Measurements from ENCODE around the gene CCRL2. TPM values are rescaled to one million over a fixed set of nuclear protein-coding genes. Genes with fewer than 3 reads are reported as not detected.

CCRL2 gene
- total and polyA plus RNA-seq, 9 of the 15 experiments (the other 6 are each of a cell fraction or from before 2014, with no cell fraction given): 3.4 to 5.7 (median 4.0) TPM

GRCh38 chr3:46406443-46406787 lies 644 bp upstream of the CCRL2 start (continued):
- TF ChIP-seq LEF1 (IDR thresholded peaks at IDR 0.05) (no peak), GTF2B (IDR thresholded peaks at IDR 0.05; ENCODE audit: extremely low read depth, insufficient read length) (no peak), NFXL1 (CRISPR knock-in tag; IDR thresholded peaks at IDR 0.05) (0 out of 2 replicates have a peak, but pooled peaks have one; percentile 22), BRD4 (IDR thresholded peaks at IDR 0.05) (peak; percentile 34; the same call in 1 of the 2 replicates), PHF21A (IDR thresholded peaks at IDR 0.05; ENCODE audit: borderline replicate concordance, low read depth) (no peak), TAF1 (IDR thresholded peaks at IDR 0.05; ENCODE audit: control insufficient read depth, extremely low read depth, insufficient read depth, low read length, severe bottlenecking) (no peak), JUND (IDR thresholded peaks at IDR 0.05; ENCODE audit: borderline replicate concordance, low read depth, low read length) (peak; percentile 39; the same call in 1 of the 2 replicates), JUND (tag; IDR thresholded peaks at IDR 0.05; ENCODE audit: borderline replicate concordance, low read depth, low read length) (no peak), ZNF507 (tag; conservative IDR thresholded peaks at IDR 0.05) (no peak), ARNT (IDR thresholded peaks at IDR 0.05) (no peak), MEF2A (IDR thresholded peaks at IDR 0.05; ENCODE audit: control insufficient read depth, low read depth, low read length) (no peak), RBM25 (IDR thresholded peaks at IDR 0.05; ENCODE audit: low read depth, low read length, severe bottlenecking) (no peak), TRIM28 (IDR thresholded peaks at IDR 0.05) (no peak), KDM1A (IDR thresholded peaks at IDR 0.05) (peak; percentile 6 to 17; a peak in 2 of 4 replicates), SNRNP70 (optimal IDR thresholded peaks at IDR 0.05; ENCODE audit: low read depth, low read length) (peak; percentile 21), ADNP (tag; IDR thresholded peaks at IDR 0.05) (no peak), NEUROD1 (IDR thresholded peaks at IDR 0.05; ENCODE audit: borderline replicate concordance, low read depth, low read length, partially characterized antibody) (peak; percentile 17), CEBPG (CRISPR knock-in tag; IDR thresholded peaks at IDR 0.05) (no peak), CEBPG (tag; conservative IDR thresholded peaks at IDR 0.05 in 1 of 2, IDR thresholded peaks at IDR 0.05 in 1 of 2) (peak in 1 of 2 experiments; percentile 41; a peak in 1 of 4 replicates), COPS2 (conservative IDR thresholded peaks at IDR 0.05) (no peak), MYNN (IDR thresholded peaks at IDR 0.05) (no peak), MYNN (CRISPR knock-in tag; IDR thresholded peaks at IDR 0.05) (no peak), ZNF239 (CRISPR knock-in tag; IDR thresholded peaks at IDR 0.05) (no peak), ZNF253 (CRISPR knock-in tag; conservative IDR thresholded peaks at IDR 0.05) (no peak)
- TF ChIP-seq, protein P1, sequence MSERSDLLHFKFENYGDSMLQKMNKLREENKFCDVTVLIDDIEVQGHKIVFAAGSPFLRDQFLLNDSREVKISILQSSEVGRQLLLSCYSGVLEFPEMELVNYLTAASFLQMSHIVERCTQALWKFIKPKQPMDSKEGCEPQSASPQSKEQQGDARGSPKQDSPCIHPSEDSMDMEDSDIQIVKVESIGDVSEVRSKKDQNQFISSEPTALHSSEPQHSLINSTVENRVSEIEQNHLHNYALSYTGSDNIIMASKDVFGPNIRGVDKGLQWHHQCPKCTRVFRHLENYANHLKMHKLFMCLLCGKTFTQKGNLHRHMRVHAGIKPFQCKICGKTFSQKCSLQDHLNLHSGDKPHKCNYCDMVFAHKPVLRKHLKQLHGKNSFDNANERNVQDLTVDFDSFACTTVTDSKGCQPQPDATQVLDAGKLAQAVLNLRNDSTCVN (CRISPR knock-in tag; IDR thresholded peaks at IDR 0.05): 0 out of 2 replicates have a peak, but pooled peaks have one; percentile 17
- TF ChIP-seq, protein P2, sequence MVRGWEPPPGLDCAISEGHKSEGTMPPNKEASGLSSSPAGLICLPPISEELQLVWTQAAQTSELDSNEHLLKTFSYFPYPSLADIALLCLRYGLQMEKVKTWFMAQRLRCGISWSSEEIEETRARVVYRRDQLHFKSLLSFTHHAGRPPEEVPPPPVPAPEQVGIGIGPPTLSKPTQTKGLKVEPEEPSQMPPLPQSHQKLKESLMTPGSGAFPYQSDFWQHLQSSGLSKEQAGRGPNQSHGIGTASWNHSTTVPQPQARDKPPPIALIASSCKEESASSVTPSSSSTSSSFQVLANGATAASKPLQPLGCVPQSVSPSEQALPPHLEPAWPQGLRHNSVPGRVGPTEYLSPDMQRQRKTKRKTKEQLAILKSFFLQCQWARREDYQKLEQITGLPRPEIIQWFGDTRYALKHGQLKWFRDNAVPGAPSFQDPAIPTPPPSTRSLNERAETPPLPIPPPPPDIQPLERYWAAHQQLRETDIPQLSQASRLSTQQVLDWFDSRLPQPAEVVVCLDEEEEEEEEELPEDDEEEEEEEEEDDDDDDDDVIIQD (CRISPR knock-in tag; IDR thresholded peaks at IDR 0.05): no peak
- TF ChIP-seq, protein P3, sequence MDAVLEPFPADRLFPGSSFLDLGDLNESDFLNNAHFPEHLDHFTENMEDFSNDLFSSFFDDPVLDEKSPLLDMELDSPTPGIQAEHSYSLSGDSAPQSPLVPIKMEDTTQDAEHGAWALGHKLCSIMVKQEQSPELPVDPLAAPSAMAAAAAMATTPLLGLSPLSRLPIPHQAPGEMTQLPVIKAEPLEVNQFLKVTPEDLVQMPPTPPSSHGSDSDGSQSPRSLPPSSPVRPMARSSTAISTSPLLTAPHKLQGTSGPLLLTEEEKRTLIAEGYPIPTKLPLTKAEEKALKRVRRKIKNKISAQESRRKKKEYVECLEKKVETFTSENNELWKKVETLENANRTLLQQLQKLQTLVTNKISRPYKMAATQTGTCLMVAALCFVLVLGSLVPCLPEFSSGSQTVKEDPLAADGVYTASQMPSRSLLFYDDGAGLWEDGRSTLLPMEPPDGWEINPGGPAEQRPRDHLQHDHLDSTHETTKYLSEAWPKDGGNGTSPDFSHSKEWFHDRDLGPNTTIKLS (IDR thresholded peaks at IDR 0.05; ENCODE audit: borderline replicate concordance, low read depth): no peak
